HG03575 (cell line): ENCODE results near the gene MMP24OS.
"Not testable (repeated sequence)": the region's sequence is repeated elsewhere in the genome, so short reads cannot be mapped to it uniquely, and the experiment has no call there.

ENCODE experiments used
- ATAC-seq: cut with Tn5 transposase; IDR thresholded peaks from one replicate; pipeline ENCODE4 v1.9.1; 2021; ENCODE audit not compliant: unreplicated experiment, insufficient number of reproducible peaks, low FRiP score; ENCODE audit errors: extremely low read depth

The MMP24OS gene

DNA sequence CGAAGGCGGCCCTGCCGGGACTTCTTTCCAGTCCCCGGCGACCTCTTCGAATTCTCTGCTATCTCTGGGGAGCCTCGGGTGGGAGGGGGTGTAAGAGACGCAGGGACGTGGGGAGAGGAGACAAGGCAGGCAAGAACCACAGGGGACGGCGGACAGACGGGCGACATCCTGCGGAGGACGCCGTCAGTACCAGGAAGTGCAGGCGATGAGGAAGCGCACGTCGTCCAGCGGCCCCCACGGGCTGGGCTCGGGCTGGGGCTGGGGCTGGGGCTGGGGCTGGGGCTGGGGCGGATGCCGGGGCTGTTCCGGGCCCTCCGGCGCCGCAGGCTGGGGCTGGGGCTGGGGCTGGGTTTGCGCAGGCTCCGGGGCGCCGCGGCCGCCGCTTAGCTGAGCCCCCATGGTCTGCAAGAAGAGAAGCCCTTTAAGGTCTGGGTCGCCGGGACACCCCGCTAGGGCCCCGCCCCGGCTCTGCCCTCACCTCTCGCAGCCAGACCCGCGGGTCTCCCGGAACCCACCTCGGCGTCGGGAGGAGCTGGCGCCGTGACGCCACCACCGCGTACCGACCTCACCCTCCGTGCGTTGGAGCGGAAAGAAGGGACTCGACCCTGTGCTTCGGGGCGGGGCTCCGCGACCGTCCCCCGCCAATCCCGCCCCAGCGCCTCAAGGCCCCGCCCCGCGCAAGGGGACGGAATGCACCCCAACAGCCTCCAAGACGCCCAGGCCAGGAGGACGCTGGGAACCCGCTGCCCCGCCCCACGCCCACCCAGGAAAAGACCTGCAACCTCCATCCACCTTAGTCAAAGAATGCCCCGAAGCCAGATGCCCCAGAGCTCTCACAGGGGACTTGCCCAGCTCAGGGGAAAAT, at the start of gene MMP24OS:
Gene MMP24OS, minus strand, starts transcription at position 592 of the 865 bp plus-strand sequence. Its CDS starts 193 bp downstream, at position 399.
- no peak for ATAC-seq

DNA sequence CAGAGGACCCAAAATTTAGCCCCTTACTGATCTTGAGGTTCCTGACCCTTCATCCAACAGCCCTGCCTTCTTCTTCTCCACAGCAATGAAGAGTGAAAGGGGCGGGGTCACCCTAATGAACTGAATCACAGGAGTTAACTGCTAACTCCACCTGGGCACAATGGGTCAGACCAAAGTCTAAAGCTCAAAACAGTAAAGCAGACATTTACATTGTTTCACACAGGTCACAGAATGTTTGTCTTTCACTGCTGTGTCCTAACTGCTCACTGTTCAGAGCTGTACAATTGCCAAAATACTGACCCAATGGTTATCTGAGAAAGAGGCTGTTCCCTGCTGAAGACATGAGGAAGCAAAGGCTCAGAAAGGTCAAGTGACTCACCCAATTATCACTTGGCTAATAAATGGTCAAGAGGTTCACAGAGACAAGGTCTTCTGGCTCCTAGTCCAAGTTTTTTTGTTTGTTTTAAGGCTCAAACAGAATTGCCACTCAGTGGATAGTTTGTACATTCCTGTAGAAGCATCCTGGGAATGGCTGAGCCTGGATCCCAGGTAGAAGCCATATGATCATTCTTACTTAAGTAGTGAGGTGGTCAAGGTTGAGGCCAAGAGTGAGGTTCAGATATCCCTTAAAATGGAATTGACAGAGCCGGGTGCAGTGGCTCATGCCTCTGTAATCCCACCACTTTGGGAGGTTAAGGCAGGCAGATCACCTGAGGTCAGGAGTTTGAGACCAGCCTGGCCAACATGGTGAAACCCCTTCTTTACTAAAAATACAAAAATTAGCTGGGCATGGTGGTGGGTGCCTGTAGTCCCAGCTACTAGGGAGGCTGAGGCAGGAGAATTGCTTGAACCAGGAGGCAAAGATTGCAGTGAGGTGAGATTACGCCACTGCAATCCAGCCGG, 49.4 kb upstream of the MMP24OS start:
- no peak for ATAC-seq

DNA sequence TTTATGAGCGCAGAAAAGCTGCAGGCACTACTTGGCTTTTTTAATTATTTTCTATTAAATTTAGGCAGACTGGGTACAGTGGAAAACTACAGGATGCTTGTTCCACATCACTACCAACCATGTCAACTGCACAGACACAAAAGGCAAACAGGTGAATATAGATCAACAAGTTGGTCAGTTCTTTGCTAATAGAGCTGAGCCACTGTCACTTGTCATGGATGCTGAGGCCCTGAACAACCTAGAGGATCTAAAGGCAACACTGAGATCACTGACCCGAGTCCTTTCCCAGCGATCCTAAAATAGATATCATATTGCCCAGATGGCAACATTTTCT, 48.8 kb upstream of the MMP24OS start:
- no peak for ATAC-seq

DNA sequence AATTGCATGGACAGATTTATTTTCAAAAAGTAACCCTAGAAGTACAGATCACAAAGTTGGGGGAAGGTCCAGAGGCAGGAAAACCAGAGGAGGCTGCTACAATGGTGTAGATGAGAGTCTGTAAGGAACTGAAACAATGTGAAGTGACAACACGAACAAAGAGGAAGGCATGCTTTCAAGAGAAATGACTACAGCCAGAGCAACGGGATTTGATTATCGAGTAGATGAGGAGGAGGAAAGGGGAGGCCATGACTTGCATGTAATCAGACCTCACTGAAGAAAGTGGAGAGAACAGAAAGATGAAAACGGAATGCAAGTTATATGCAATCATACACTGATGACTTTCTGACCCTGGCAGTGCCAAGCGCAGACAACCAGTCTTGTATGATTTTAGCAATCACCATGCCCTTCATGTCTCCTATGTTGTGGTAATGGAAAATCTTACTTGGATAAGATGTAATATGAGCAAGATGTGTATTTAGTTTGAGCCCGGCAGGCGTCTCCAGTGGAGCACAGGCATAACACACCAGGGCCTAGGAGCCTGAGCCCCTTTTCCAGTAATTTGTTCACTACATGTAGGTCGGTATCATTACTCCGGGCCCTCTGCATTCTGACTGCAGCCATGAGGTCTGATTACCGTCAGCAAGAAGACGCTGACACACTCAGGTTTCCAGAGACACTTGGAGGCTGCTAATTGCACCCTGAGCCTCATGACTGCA, 48.3 kb upstream of the MMP24OS start:
- ATAC-seq = no peak

DNA sequence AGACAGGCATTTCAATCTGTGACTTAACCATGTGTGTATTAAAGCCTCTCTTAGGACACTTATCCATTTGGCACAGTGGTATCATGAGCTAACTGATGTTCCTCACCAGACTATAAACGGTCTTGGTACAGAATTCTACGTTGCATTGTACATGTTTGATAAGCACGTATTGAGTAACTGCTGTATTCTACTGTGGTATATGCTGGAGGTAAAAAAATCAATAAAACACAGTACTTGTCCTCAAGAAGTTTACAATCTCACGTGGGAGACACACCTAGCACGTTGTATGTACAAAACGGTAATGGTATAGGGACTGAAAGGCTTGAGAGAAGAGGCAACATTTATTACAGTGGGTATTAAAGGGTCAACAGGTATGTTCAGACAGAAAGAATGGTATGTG, 47.5 kb upstream of the MMP24OS start:
- no peak for ATAC-seq

DNA sequence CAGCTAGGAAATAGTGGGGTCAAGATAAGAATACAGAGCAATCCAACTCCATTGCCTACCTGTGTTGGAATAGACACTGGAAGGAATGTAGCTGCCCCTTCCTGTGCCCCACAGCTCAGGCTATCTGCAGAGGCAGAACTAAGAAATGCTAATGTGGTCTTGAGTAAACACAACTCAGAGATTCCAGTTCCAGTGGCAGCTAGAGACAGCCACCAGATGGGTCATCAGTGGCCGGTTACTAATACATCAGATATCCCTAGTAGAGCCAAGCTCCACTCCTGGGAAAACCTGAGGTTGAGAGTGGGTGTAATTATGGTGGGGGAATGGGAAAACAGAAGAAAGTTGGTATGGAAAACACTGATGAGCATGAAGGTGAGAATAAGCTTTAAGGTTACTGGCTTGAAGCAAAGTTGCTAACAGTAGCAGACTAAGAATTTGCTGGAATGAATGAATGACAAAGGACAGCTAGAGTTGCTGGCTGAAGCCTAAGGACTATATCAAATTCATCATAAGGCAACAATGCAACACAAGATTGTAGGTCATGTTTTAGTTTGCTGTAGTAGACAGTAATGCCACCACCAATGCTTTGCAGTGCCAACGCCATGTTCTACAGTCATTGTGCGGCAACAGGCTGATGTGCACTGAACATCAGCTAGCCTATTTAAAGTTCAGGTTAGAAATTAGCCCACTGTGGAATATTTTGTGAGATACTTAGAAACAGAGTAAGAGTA, 42.6 kb upstream of the MMP24OS start:
- ATAC-seq = no peak

DNA sequence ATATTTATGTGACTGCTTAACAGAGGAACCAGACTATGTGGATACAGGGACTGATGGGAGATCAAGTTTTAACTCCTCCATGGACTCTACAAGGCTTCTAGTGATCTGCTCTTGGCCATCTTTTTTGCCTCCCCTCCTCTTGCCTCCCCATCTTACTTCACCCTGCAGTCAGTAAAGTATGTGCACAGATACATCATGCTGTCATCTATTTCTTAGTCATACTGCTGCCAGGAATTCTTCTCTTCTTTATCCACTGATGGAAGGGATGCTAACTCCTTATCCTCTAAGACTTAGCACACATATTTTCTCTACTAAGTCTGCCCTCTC, 41.9 kb upstream of the MMP24OS start:
- ATAC-seq = no peak

DNA sequence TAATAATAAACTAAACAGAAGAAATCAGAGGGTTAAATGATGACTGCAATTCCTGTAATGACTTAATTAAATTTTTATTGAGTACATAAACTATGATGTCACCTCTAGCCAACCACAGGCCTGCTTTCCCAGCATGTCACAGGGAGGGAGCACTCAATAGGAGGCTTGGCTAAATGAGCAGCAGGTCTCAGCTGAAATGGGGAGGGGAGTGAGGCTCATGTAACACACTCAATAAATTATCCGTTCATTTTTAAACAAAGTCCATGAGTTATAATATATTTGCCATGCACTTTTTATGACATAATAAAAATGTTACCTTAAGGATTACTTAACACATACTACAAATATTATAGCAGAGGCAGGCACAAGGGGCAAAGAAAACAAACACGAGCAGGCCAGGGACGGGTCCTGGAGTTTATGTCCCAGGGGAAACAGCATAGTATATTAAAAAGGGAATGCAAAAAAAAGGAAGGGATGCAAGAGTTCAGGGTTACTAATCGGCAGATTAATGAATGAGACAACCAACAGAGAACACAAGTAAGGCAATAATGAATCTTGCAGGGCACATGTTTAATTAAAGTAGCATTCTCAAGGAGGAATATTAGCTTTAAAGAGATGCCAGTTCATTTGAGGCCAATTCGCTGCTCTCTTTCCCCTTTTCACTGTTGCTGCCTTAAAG, 41.4 kb upstream of the MMP24OS start:
- ATAC-seq = no peak

DNA sequence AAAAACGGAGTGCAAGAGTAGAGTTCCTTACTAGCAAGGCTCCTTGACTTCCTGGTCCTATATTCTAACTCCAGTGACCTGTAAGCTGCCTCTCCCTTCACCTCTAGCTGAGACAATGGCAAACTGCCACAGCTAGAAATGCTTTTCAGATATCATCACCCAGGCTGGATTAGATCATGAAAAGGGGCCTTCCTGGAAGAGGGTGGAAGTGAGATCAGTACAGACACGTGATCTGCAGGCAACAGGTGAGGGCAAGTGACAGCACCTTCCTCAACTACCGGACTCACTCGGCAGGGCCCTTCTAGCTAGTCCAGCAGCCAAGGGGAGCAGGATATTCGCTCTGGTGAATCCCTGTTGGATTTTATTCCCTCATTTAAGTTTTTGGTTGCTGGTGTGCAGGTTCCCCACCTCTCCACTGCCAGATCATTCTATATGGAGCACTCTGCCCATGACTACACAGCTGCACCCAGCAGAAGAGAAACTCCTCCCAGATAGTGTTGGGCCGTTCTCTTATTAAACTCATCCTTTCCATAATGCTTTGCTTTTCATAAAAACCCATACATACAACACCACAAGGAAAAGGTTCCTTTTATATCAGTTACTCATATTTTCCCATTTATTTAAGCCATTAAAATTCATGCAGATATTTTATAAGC, 40.7 kb upstream of the MMP24OS start:
- no peak for ATAC-seq

DNA sequence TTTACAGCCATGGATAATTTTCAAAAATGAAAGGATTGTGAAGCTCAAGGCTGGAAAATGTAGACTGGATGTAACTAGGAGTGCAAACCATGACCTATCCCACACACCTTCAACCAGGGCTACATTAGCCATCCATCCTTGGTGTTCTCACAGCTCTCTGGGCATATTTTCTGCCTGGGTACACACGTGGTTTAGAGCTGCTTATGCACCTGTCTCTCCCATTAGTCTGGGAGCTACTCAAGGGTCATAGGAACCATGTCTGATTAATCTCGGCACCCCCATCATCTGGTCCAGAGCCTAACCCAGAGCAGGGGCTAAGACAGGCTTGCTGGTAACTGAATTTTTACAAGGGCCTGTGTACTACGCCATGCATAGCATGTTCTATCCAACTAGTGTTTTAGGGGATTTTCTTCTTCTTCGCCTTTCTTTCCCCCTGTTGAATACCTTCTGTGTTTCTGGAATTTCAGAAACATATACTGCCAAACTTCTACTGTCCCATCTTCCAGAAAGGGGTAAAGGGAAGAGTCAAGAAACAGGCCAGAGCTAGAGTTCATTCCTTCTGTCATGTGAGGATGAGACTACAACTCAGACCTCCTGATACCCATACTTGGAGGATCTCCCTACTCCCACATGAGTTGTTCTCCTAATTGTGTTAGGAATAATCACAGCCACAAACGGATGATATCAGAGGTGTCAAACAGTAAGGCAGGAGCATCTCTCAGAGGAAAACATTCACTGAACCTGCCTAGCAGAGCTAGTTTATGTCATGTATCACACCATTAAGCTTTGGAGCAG, 39.7 kb upstream of the MMP24OS start:
- no peak for ATAC-seq

DNA sequence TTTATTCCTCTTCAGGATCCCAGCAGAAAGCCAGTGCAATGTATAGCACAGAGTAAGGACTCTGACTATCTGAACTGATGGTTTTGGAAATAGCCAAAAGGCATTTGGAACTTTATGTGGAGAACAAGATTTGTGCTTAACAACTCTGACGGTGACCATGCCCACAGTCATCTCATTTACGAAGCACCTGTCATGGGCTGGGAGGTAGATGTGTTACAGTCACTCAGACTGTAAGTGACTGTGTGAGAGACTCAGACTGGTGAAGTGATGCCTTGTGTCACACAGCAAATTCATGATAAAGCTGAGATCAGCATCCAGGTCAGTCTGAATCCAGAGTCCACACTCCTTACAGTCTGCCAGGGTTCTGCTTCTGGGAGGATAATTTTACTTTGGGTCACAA, 38.2 kb upstream of the MMP24OS start:
- ATAC-seq = no peak

DNA sequence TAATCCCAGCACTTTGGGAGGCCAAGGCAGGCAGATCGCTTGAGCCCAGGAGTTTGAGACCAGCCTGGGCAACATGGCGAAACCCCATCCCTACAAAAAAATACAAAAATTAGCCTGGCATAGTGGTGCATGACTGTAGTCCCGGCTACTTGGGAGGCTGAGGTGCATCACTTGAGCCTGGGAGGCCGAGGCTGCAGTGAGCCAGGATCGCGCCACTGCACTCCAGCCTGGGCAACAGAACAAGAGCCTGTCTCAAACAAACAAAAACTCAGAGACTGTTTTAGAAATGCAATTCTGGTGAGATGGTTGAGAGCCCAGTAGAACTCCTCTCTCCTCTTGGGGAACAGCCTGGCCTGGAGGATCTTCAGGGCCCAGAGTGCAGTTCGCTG, 37.7 kb upstream of the MMP24OS start:
- not testable (repeated sequence) for ATAC-seq

DNA sequence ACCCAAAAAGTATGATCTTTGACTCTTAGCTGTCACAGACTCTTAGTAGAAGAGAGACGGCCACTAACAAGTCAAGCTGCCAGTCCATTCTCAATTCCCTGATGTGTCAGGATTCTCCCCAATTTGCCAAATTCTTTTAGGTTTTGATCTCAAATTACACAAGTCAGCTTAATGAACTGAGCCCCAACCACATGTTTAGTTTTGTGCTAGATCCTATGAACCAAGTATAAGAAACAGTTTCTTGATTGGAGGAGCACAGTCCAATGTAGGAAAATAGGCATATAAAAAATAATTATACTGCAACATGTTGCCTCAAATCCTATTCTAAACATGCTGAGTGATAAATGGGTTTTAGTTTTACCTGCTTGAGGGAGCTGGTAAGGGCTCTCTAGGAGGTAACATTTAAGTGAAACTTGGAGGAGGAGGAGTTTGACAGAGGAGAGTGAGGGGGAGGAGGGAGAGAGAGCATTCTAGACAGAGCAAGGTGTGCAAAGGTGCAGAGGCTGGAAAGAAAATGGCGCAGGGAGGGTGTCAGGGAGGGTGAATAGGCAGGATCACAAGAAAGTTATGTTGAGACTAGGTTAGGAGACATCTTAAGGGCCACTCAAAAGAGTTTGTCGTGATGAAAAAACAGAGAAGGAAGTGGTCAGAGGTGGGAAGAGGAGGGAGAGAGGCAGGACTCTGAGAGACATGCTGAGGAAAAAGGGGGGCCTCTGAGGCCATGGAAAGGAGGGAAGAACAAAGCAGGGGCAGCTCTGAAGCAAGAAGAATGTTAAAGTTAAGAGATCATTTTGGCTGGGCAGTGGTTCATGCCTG, 37.1 kb upstream of the MMP24OS start:
- ATAC-seq = no peak

DNA sequence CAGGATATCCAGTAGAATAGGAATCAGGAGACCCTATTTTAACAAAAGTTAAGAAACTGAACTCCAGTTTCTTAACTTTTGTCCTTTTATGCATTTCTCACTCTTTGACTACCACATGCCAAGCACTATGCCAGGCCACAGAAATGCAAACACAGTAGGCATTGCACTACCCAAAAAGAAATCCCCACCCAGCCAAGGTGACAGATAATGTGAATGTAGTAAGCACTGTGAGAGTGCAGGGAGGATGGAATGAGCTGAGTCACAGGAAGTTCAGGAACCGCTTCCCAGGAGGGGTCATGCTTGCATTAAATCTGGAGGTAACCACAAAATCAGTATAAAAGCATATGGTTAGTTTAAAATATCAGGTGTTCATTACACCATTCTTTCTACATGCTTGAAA, 34.4 kb upstream of the MMP24OS start:
- no peak for ATAC-seq

DNA sequence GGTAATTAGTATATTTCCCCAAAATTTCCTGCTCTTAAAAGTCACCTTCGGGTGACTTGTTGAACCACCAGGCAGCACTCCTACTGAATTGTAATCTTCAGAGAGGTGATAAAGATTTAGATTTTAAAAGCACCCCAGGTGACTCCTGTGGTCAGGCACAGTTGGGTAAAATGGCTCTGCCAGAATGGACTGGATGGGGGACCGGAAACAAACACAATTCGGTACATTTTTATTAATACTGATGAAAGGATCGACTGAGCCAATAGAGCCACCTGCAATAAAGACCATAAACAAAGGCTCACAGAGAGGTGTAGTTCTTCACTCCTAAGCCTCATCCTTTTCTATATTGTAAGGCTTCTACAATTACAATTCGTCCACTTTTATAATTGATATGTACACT, 33.9 kb upstream of the MMP24OS start:
- ATAC-seq = no peak

DNA sequence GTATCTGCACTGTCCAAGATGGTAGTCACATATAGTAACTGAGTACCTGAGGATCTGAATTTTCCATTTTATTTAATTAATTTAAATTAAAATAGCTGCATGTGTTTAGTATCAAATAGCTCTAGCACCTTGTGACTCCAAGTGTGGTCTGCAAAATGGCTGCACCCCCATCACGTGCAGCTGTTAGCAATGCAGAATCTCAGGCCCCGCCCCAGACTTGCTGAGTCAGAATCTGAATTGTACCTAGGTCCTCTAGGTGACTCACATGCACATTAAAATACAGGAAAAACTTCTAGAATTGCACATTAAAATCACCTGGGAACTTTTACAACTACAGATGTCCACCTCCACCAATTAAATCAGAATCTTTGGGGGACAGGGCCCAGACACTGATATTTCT, 33.5 kb upstream of the MMP24OS start:
- no peak for ATAC-seq
